GM19351 (cell line): Measurements from ENCODE around the gene KLHL36.

Source experiments
- ATAC-seq: cut with Tn5 transposase; IDR thresholded peaks from one replicate; pipeline ENCODE4 v1.9.1; 2021; ENCODE audit warnings: mild to moderate bottlenecking, moderate library complexity; ENCODE audit not compliant: unreplicated experiment

Gene KLHL36

GRCh38 chr16:84641643-84642358, 6.5 kb upstream of the KLHL36 start:
- no peak for ATAC-seq

- ATAC-seq: no peak
These were observed 5.1 kb upstream of the KLHL36 start for GRCh38 chr16:84643180-84643583.

GRCh38 chr16:84643674-84644073, 4.6 kb upstream of the KLHL36 start:
- no peak for ATAC-seq

- ATAC-seq: peak; percentile 74
These were observed 542 bp downstream of the KLHL36 start for GRCh38 chr16:84648595-84649510.

GRCh38 chr16:84649511-84649861, 1.2 kb downstream of the KLHL36 start:
- ATAC-seq: no peak

GRCh38 chr16:84650062-84650991, 2.0 kb downstream of the KLHL36 start:
- ATAC-seq: no peak

- ATAC-seq: no peak
These were observed 4.3 kb downstream of the KLHL36 start for GRCh38 chr16:84652566-84652965.

GRCh38 chr16:84654238-84654637, 5.9 kb downstream of the KLHL36 start:
- ATAC-seq: no peak

GRCh38 chr16:84654998-84655397, 6.7 kb downstream of the KLHL36 start:
- no peak for ATAC-seq

- ATAC-seq: no peak
These were observed 8.3 kb downstream of the KLHL36 start for GRCh38 chr16:84656649-84657048.

GRCh38 chr16:84657229-84657837, 9.0 kb downstream of the KLHL36 start:
- ATAC-seq: no peak

- no peak for ATAC-seq
These were observed 10.4 kb downstream of the KLHL36 start for GRCh38 chr16:84658690-84659089.

- no peak for ATAC-seq
These were observed 11.5 kb downstream of the KLHL36 start for GRCh38 chr16:84659656-84660300.

GRCh38 chr16:84660973-84661372, 12.7 kb downstream of the KLHL36 start:
- no peak for ATAC-seq

GRCh38 chr16:84661418-84662060, 13.2 kb downstream of the KLHL36 start:
- no peak for ATAC-seq

- ATAC-seq: no peak
These were observed 14.2 kb downstream of the KLHL36 start for GRCh38 chr16:84662471-84662870.

- ATAC-seq: peak; percentile 91
These were observed 15.3 kb downstream of the KLHL36 start for GRCh38 chr16:84663433-84664101.

- no peak for ATAC-seq
These were observed 17.0 kb downstream of the KLHL36 start for GRCh38 chr16:84665359-84665758.

- no peak for ATAC-seq
These were observed 17.5 kb downstream of the KLHL36 start for GRCh38 chr16:84665843-84666242.
